ENCODE data around the gene ACYP2.

GRCh38 chr2:54290356-54291025 is 175.1 kb downstream of the ACYP2 start:
- TF ChIP-seq CTCF (IDR thresholded peaks at IDR 0.05) = no peak
- no peak for TF ChIP-seq POLR2A (IDR thresholded peaks at IDR 0.05)
- no peak for TF ChIP-seq POLR2AphosphoS5 (IDR thresholded peaks at IDR 0.05)
